Left lung (tissue), 10 donors: ENCODE data around the gene TCTN2. TPM values are rescaled to one million over a fixed set of nuclear protein-coding genes. Genes with fewer than 3 reads are reported as not detected.

Experiments used
- ATAC-seq: fragments of 200-7000 bp; cut with Tn5 transposase; one replicate; pipeline ENCODE4 v1.9.1; 2020; ENCODE audit warnings: moderate library complexity
- DNase-seq, 4 donors: peaks; one replicate each; pipeline ENCODE4 v3.0.0-alpha.2; 2013 to 2020
- H3K27ac ChIP-seq, 2 donors: fragments of 200-600 bp; sonication (generic) in 1 of 2; one replicate each; pipeline versions ENCODE4 v1.5.0 to v1.8.0; 2020 to 2021
- H3K27me3 ChIP-seq, 2 donors: fragments of 200-600 bp; sonication (generic) in 1 of 2; one replicate each; pipeline versions ENCODE4 v1.5.0 to v1.8.0; 2020 to 2021
- H3K36me3 ChIP-seq, 2 donors: fragments of 200-600 bp; sonication (generic) in 1 of 2; one replicate each; pipeline versions ENCODE4 v1.5.0 to v1.8.0; 2020 to 2021
- H3K4me1 ChIP-seq, 2 donors: fragments of 200-600 bp; one replicate each; pipeline ENCODE4 v1.8.0; 2021
- H3K4me3 ChIP-seq, 2 donors: fragments of 200-600 bp; sonication (generic) in 1 of 2; one replicate each; pipeline versions ENCODE4 v1.5.0 to v1.8.0; 2020 to 2021; ENCODE audit warnings: mild to moderate bottlenecking in 1 of 2
- H3K9me3 ChIP-seq, 2 donors: fragments of 200-600 bp; sonication (generic) in 1 of 2; one replicate each; pipeline versions ENCODE4 v1.5.0 to v1.8.0; 2020 to 2021
- CTCF ChIP-seq, 2 donors: fragments of 200-600 bp; sonication (generic) in 1 of 2; IDR thresholded peaks; one replicate each; pipeline versions ENCODE4 v1.5.0 to v1.8.0; 2021; ENCODE audit warnings: antibody characterized with exemption in 2 of 2
- intact Hi-C, 2 donors: fragments of 100-400 bp; cut with DNase I; formaldehyde crosslinking; loops; one replicate each; pipeline versions ENCODE4 v1.11.2 to v1.14.2; 2022
- polyA plus RNA-seq, 6 donors: library from polyadenylated mRNA; unstranded; fragments of 120-200 nt; gene quantifications; one replicate each; pipeline ENCODE4 v1.2.1, GENCODE V29; 2013; ENCODE audit not compliant: insufficient read length in 6 of 6
- total RNA-seq, 2 donors: library from RNA; stranded (reverse); fragmentation: NEBNext Ultra II Directional; extraction: Animal tissue kit (Norgen Biotek cat#: 25700); gene quantifications; one replicate each; pipeline ENCODE4 v1.2.1, GENCODE V29; 2021
- donor health status: DM: no; HTN: yes; CAD: no.
- donor health status: DM: no; HTN: no; CAD: no.

TCTN2 gene
- total and polyA plus RNA-seq, 8 donors = 11.0 to 30.2 (median 24.6) TPM

- H3K36me3 ChIP-seq = peaks cover 0 to 77% of the 10 kb centered on the region in 2 donors
- no peak overlapping the region for H3K4me3 ChIP-seq
- H3K9me3 ChIP-seq = no peaks in the 10 kb centered on the region
- no peak overlapping the region for H3K27ac ChIP-seq
- no peak for TF ChIP-seq CTCF (IDR thresholded peaks at IDR 0.05)
- ATAC-seq (no peak), DNase-seq (no peak)
- H3K27me3 ChIP-seq = no peaks in the 10 kb centered on the region
- peaks cover 0 to 5% of the 10 kb centered on the region in 2 donors for H3K4me1 ChIP-seq
- intact Hi-C loops = no loop called here
These were observed 73.9 kb downstream of the TCTN2 start for GRCh38 chr12:123744836-123745235.

DNA sequence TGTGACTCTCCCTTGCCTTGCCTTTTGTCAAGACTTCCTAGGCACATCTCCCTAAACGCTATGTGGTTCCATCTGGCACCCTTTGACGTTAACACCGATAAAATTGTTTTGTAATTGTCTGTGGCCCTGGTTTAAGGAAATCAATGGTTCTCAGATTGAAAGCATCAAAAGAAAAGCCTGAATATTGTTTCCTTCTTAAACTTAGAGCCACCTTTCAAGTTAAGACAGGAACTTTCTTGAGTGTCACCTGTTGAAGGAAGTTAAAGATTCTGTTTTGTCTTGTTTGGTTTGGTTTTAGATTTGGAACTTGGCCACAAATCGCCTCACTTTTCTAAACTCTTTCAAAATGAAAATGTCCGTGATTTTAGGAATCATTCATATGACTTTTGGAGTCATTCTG, 76.4 kb downstream of the TCTN2 start:
- no peak overlapping the region for H3K4me3 ChIP-seq
- H3K9me3 ChIP-seq = no peaks in the 10 kb centered on the region
- H3K27ac ChIP-seq = no peak overlapping the region
- H3K27me3 ChIP-seq = no peaks in the 10 kb centered on the region
- TF ChIP-seq CTCF (IDR thresholded peaks at IDR 0.05) = no peak
- peaks cover 0 to 5% of the 10 kb centered on the region in 2 donors for H3K4me1 ChIP-seq
- peaks cover 0 to 77% of the 10 kb centered on the region in 2 donors for H3K36me3 ChIP-seq
- DNase-seq (no peak), ATAC-seq (no peak)
- intact Hi-C loops = no loop called here

GRCh38 chr12:123748161-123748560, 77.2 kb downstream of the TCTN2 start:
- peaks cover 0 to 5% of the 10 kb centered on the region in 2 donors for H3K4me1 ChIP-seq
- DNase-seq = no peak
- H3K4me3 ChIP-seq = no peak overlapping the region
- intact Hi-C loops = no loop called here
- no peak for ATAC-seq
- no peaks in the 10 kb centered on the region for H3K9me3 ChIP-seq
- H3K27ac ChIP-seq = no peak overlapping the region
- peaks cover 0 to 80% of the 10 kb centered on the region in 2 donors for H3K36me3 ChIP-seq
- no peak for TF ChIP-seq CTCF (IDR thresholded peaks at IDR 0.05)
- no peaks in the 10 kb centered on the region for H3K27me3 ChIP-seq

- no peak overlapping the region for H3K4me3 ChIP-seq
- H3K27me3 ChIP-seq = no peaks in the 10 kb centered on the region
- DNase-seq (no peak), ATAC-seq (no peak)
- H3K27ac ChIP-seq = no peak overlapping the region
- peaks cover 0 to 5% of the 10 kb centered on the region in 2 donors for H3K4me1 ChIP-seq
- peaks cover 0 to 80% of the 10 kb centered on the region in 2 donors for H3K36me3 ChIP-seq
- TF ChIP-seq CTCF (IDR thresholded peaks at IDR 0.05) = no peak
- intact Hi-C loops = no loop called here
- H3K9me3 ChIP-seq = no peaks in the 10 kb centered on the region
These were observed 77.7 kb downstream of the TCTN2 start for GRCh38 chr12:123748661-123749060.

DNA sequence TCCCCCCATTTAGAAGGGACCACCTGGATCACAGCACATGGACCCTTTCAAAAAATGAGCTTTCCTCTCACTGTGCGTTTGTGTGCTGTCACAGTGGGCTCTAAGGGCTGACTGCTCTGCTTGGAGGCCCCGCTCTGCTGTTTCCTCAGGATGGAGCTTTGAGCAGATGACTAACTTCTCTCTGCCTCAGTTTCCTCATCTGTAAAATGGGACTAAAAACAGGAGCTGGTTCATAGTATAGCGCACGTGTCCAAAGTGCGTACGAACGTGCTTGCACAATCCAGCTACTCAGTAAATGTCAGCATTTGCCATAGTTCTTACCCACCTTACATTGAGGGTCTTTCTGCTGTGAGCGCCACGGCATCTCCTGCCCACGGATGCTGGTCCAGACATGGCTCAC, 78.4 kb downstream of the TCTN2 start:
- no peak for DNase-seq
- ATAC-seq = no peak
- Histone ChIP-seq H3K4me1 (peaks cover 0 to 5% of the 10 kb centered on the region in 2 donors), H3K36me3 (peaks cover 0 to 80% of the 10 kb centered on the region in 2 donors), H3K9me3 (no peaks in the 10 kb centered on the region), H3K27me3 (no peaks in the 10 kb centered on the region), H3K4me3 (no peak overlapping the region), H3K27ac (no peak overlapping the region)
- intact Hi-C loops = no loop called here
- no peak for TF ChIP-seq CTCF (IDR thresholded peaks at IDR 0.05)
